GM12878 (cell line): ENCODE data around the gene WDR93. TPM values are rescaled to one million over a fixed set of nuclear protein-coding genes. Genes with fewer than 3 reads are reported as not detected.

Experiments used
- ATAC-seq: fragments of 200-7000 bp; cut with Tn5 transposase; 3 replicates; pipeline ENCODE4 v1.9.1; 2020; ENCODE audit warnings: mild to moderate bottlenecking, moderate library complexity
- BruUV-seq: library from RNA; stranded (reverse); fragments of 400-500 nt; replicated peaks from 2 replicates; lab custom pipeline; 2021; lab: Mats Ljungman, UMichigan
- CTCF ChIA-PET: fragments of 300-600 bp; sonication (Branson Sonifier 250); formaldehyde crosslinking; extraction: SDS; loops from one replicate; lab custom pipeline; 2021; ENCODE audit warnings: inconsistent platforms; lab: Yijun Ruan, JAX
- POLR2A ChIA-PET: fragments of 350-600 bp; formaldehyde crosslinking; extraction: SDS; loops from one replicate; lab custom pipeline; 2021; ENCODE audit warnings: inconsistent platforms; lab: Charles Lee
- RAD21 ChIA-PET: fragments of 300-600 bp; sonication (Branson Sonifier 250); formaldehyde crosslinking; loops from one replicate; lab custom pipeline; 2023; ENCODE audit warnings: antibody characterized with exemption; ENCODE audit not compliant: unreplicated experiment; lab: Charles Lee
- SMC1A ChIA-PET: fragments of 300-600 bp; sonication (Branson Sonifier 250); formaldehyde crosslinking; loops from one replicate; lab custom pipeline; 2023; ENCODE audit not compliant: unreplicated experiment, uncharacterized antibody; lab: Charles Lee
- DNase-seq: peaks from one replicate; pipeline ENCODE4 v3.0.0-alpha.2; 2011; ENCODE audit warnings: low read depth, low spot score
- FAIRE-seq: peaks from 3 replicates; lab custom pipeline; 2011; peaks lifted over from hg19 to GRCh38; lab: Jason Lieb, UNC
- H2AFZ ChIP-seq: 2 replicates; pipeline ENCODE4 v1.6.0; 2011; ENCODE audit warnings: low read depth, low read length, control low read depth; ENCODE audit not compliant: control insufficient read depth
- H3K27ac ChIP-seq: 2 replicates; pipeline ENCODE4 v1.5.1; 2011; ENCODE audit warnings: control low read depth; ENCODE audit not compliant: control insufficient read depth, insufficient read depth
- H3K27me3 ChIP-seq, 2 experiments: replicated peaks in 1 of 2; 2 replicates each; pipeline versions ENCODE4 v1.6.0 to v1.6.1; 2011; ENCODE audit warnings: low read length in 1 of 2; ENCODE audit not compliant: control insufficient read depth in 2 of 2, insufficient read depth in 2 of 2
- H3K36me3 ChIP-seq, 2 experiments: 2 replicates each; pipeline ENCODE4 v1.5.1; 2011; ENCODE audit warnings: low read length in 1 of 2; ENCODE audit not compliant: control insufficient read depth in 2 of 2, insufficient read depth in 2 of 2
- H3K4me1 ChIP-seq: 2 replicates; pipeline ENCODE4 v1.6.1; 2011; ENCODE audit warnings: mild to moderate bottlenecking, low read length, moderate library complexity, mixed read lengths; ENCODE audit not compliant: control insufficient read depth, insufficient read depth
- H3K4me2 ChIP-seq: 2 replicates; pipeline ENCODE4 v1.6.0; 2011; ENCODE audit warnings: control low read depth; ENCODE audit not compliant: control insufficient read depth, insufficient read depth
- H3K4me3 ChIP-seq: fragments of 200-600 bp; sonication (generic); 2 replicates; pipeline ENCODE4 v1.5.1; 2016
- H3K79me2 ChIP-seq: 2 replicates; pipeline ENCODE4 v1.6.0; 2011; ENCODE audit warnings: low read length; ENCODE audit not compliant: control insufficient read depth, insufficient read depth
- H3K9ac ChIP-seq: 2 replicates; pipeline ENCODE4 v1.8.0; 2011; ENCODE audit warnings: low read length, control low read depth, mixed read lengths; ENCODE audit not compliant: control insufficient read depth, insufficient read depth
- H3K9me3 ChIP-seq: replicated peaks from 3 replicates; pipeline ENCODE4 v1.5.1; 2011; ENCODE audit warnings: mild to moderate bottlenecking, low read length; ENCODE audit not compliant: control insufficient read depth, insufficient read depth
- H4K20me1 ChIP-seq: 2 replicates; pipeline ENCODE4 v1.6.0; 2011; ENCODE audit not compliant: control insufficient read depth, insufficient read depth
- CBX3 ChIP-seq: fragments of 200-600 bp; sonication (generic); IDR thresholded peaks from 2 replicates; pipeline ENCODE4 v1.6.1; 2016; ENCODE audit warnings: low read depth, borderline replicate concordance
- CHD2 ChIP-seq: IDR thresholded peaks from 2 replicates; pipeline ENCODE4 v1.6.1; 2011; ENCODE audit warnings: low read depth, low read length, improper control_type of control experiment, borderline replicate concordance
- EZH2 ChIP-seq: IDR thresholded peaks from 2 replicates; pipeline ENCODE4 v1.6.1; 2012; ENCODE audit warnings: low read depth, mild to moderate bottlenecking, control low read depth, inconsistent platforms, low read length, borderline replicate concordance; ENCODE audit not compliant: control insufficient read depth
- FOS ChIP-seq: IDR thresholded peaks from 3 replicates; pipeline ENCODE4 v1.6.1; 2011; ENCODE audit warnings: borderline replicate concordance; ENCODE audit not compliant: insufficient read length; ENCODE audit errors: extremely low read depth
- JUNB ChIP-seq: IDR thresholded peaks from 2 replicates; pipeline ENCODE4 v1.6.1; 2016; ENCODE audit warnings: antibody characterized with exemption, mild to moderate bottlenecking
- JUND ChIP-seq: IDR thresholded peaks from 2 replicates; pipeline ENCODE4 v1.6.1; 2012; ENCODE audit warnings: low read depth, mild to moderate bottlenecking, low read length, improper control_type of control experiment, moderate library complexity
- MTA3 ChIP-seq: IDR thresholded peaks from 2 replicates; pipeline ENCODE4 v1.6.1; 2012; ENCODE audit warnings: low read length, inconsistent platforms, borderline replicate concordance
- NFYA ChIP-seq: IDR thresholded peaks from 2 replicates; pipeline ENCODE4 v1.6.1; 2011; ENCODE audit warnings: low read depth, mild to moderate bottlenecking, low read length, improper control_type of control experiment, borderline replicate concordance
- NR2F1 ChIP-seq: fragments of 450-650 bp; conservative IDR thresholded peaks from 2 replicates; pipeline ENCODE4 v1.6.1; 2017; ENCODE audit warnings: mild to moderate bottlenecking
- TBL1XR1 ChIP-seq: IDR thresholded peaks from 2 replicates; pipeline ENCODE4 v1.6.1; 2012; ENCODE audit warnings: low read depth, low read length, improper control_type of control experiment
- ZNF217 ChIP-seq: fragments of 450-650 bp; IDR thresholded peaks from 2 replicates; pipeline ENCODE4 v1.6.1; 2017; ENCODE audit warnings: antibody characterized with exemption, mild to moderate bottlenecking
- ZSCAN29 ChIP-seq: fragments of 450-650 bp; IDR thresholded peaks from 2 replicates; pipeline ENCODE4 v1.6.1; 2017; ENCODE audit warnings: mild to moderate bottlenecking, moderate library complexity
- WGBS: methylation state at CpG from one replicate; pipeline ENCODE4 v1.1.6; 2016; ENCODE audit warnings: low lambda C conversion rate; ENCODE audit not compliant: insufficient replicate concordance, insufficient coverage; ENCODE audit errors: missing lambda C conversion rate; 5-methylcytosine and 5-hydroxymethylcytosine counted together
- in situ Hi-C: fragments of 300-500 bp; cut with MboI; formaldehyde crosslinking; loops from 9 replicates; pipeline ENCODE4 v1.14.3; 2018; ENCODE audit warnings: mixed read lengths
- intact Hi-C: fragments of 100-400 bp; cut with micrococcal nuclease; formaldehyde crosslinking; loops from one replicate; pipeline ENCODE4 v1.14.2; 2022; ENCODE audit not compliant: unreplicated experiment
- polyA plus RNA-seq, 11 experiments: library from polyadenylated mRNA; depleted of rRNA in 4 of 11; unstranded in 6 of 11; stranded (reverse) in 5 of 11; fragments of >200 nt; fragmentation: Nextera tagmentation in 4 of 11; fragmentation: Illumina TruSeq in 1 of 11; extraction: Ambion mirVana in 4 of 11; extraction: Trizol in 1 of 11; gene quantifications; 1 replicate in 1 of 11; 2 replicates in 10 of 11; pipeline versions ENCODE4 v1.2.1 to v1.2.3, GENCODE V29; 2011 to 2016; ENCODE audit warnings: inconsistent platforms in 2 of 11, missing spikeins in 2 of 11, low read depth in 1 of 11
- total RNA-seq, 4 experiments: library from RNA; depleted of rRNA in 3 of 4; stranded (reverse); fragments of >200 nt in 3 of 4; fragmentation: Illumina TruSeq in 1 of 4; extraction: Trizol in 1 of 4; gene quantifications; 2 replicates each; pipeline versions ENCODE4 v1.2.1 to v1.2.3, GENCODE V29; 2013 to 2021
- TF ChIP-seq, protein P1 (sequence below): fragments of 450-650 bp; conservative IDR thresholded peaks from 2 replicates; pipeline ENCODE4 v1.6.1; 2017; ENCODE audit warnings: mild to moderate bottlenecking, moderate library complexity
- TF ChIP-seq, protein P2 (sequence below): IDR thresholded peaks from 2 replicates; pipeline ENCODE4 v1.6.1; 2011; ENCODE audit warnings: low read depth, mild to moderate bottlenecking, low read length, moderate library complexity, borderline replicate concordance; ENCODE audit errors: extremely low read depth
- TF ChIP-seq, protein P3 (sequence below), 3 experiments: IDR thresholded peaks in 2 of 3; conservative IDR thresholded peaks in 1 of 3; 2 replicates each; pipeline ENCODE4 v1.5.1; 2011; ENCODE audit warnings: low read depth in 3 of 3, low read length in 3 of 3, mild to moderate bottlenecking in 3 of 3, control low read depth in 2 of 3, moderate library complexity in 2 of 3, inconsistent platforms in 1 of 3, mixed read lengths in 1 of 3; ENCODE audit not compliant: control insufficient read depth in 2 of 3, insufficient read depth in 1 of 3; ENCODE audit errors: extremely low read depth in 1 of 3

The WDR93 gene
- total and polyA plus RNA-seq, 10 of the 15 experiments (the other 5 are each of a cell fraction or from before 2014, with no cell fraction given), result not detected

DNA sequence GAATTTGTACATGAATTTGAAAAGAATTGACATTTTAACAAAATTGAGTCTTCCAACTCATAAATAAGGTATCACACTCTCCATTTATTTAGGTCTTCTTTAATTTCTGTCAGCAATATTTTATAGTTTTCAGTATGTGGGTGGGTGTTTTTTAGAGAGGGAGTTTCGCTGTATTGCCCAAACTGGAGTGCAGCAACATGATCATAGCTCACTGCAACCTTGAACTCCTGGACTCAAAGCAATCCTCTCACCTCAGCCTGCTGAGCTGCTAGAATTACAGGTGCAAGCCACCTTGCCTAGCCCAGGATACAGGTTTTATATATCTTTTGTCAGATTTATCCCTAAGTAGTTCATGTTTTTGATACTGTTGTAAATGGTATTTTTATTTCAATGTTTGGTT, 4.6 kb downstream of the WDR93 start:
- Histone ChIP-seq H3K4me1 (no peaks in the 10 kb centered on the region), H3K27ac (no peak overlapping the region), H3K27me3 (no peaks in the 10 kb centered on the region; a peak in 1 of 4 replicates), H3K4me3 (no peak overlapping the region), H3K9ac (no peak overlapping the region), H3K4me2 (no peak overlapping the region), H3K9me3 (no peaks in the 10 kb centered on the region), H2AFZ (no peak overlapping the region), H3K79me2 (no peaks in the 10 kb centered on the region), H3K36me3 (no peaks in the 10 kb centered on the region), H4K20me1 (no peaks in the 10 kb centered on the region)
- in situ Hi-C loops, result no loop called here
- FAIRE-seq, result no peak
- DNase-seq, result no peak
- 39% methylated on average over 1 of the region's 1 CpG for WGBS
- no TSS peak for BruUV-seq
- TF ChIP-seq NR2F1 (no peak), EZH2 (no peak), NFYA (no peak), ZSCAN29 (no peak), MTA3 (no peak), JUND (no peak), CHD2 (no peak), CBX3 (no peak), ZNF217 (no peak), JUNB (no peak), TBL1XR1 (no peak), FOS (no peak)
- TF ChIP-seq, protein P1, sequence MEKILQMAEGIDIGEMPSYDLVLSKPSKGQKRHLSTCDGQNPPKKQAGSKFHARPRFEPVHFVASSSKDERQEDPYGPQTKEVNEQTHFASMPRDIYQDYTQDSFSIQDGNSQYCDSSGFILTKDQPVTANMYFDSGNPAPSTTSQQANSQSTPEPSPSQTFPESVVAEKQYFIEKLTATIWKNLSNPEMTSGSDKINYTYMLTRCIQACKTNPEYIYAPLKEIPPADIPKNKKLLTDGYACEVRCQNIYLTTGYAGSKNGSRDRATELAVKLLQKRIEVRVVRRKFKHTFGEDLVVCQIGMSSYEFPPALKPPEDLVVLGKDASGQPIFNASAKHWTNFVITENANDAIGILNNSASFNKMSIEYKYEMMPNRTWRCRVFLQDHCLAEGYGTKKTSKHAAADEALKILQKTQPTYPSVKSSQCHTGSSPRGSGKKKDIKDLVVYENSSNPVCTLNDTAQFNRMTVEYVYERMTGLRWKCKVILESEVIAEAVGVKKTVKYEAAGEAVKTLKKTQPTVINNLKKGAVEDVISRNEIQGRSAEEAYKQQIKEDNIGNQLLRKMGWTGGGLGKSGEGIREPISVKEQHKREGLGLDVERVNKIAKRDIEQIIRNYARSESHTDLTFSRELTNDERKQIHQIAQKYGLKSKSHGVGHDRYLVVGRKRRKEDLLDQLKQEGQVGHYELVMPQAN, result no peak
- TF ChIP-seq, protein P2, sequence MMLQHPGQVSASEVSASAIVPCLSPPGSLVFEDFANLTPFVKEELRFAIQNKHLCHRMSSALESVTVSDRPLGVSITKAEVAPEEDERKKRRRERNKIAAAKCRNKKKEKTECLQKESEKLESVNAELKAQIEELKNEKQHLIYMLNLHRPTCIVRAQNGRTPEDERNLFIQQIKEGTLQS, result no peak
- TF ChIP-seq, protein P3, sequence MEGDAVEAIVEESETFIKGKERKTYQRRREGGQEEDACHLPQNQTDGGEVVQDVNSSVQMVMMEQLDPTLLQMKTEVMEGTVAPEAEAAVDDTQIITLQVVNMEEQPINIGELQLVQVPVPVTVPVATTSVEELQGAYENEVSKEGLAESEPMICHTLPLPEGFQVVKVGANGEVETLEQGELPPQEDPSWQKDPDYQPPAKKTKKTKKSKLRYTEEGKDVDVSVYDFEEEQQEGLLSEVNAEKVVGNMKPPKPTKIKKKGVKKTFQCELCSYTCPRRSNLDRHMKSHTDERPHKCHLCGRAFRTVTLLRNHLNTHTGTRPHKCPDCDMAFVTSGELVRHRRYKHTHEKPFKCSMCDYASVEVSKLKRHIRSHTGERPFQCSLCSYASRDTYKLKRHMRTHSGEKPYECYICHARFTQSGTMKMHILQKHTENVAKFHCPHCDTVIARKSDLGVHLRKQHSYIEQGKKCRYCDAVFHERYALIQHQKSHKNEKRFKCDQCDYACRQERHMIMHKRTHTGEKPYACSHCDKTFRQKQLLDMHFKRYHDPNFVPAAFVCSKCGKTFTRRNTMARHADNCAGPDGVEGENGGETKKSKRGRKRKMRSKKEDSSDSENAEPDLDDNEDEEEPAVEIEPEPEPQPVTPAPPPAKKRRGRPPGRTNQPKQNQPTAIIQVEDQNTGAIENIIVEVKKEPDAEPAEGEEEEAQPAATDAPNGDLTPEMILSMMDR (IDR thresholded peaks at IDR 0.05 in 2 of 3, conservative IDR thresholded peaks at IDR 0.05 in 1 of 3; ENCODE audit: control insufficient read depth in 2 of 3, extremely low read depth in 1 of 3, insufficient read depth in 1 of 3, low read depth in 3 of 3, low read length in 3 of 3), result no peak
- ChIA-PET SMC1A (no interaction called here), CTCF (no interaction called here), RAD21 (no interaction called here), POLR2A (no interaction called here)
- intact Hi-C loops, result no loop called here
- no peak for ATAC-seq
